Neutrophil (primary cell): ENCODE measurements around the gene IMPDH1.

Source experiments
- H3K27ac ChIP-seq: fragments of 200-600 bp; sonication (generic); 2 replicates; pipeline ENCODE4 v1.5.1; 2016; ENCODE audit warnings: mild to moderate bottlenecking, moderate library complexity
- H3K27me3 ChIP-seq: fragments of 200-600 bp; sonication (generic); 2 replicates; pipeline ENCODE4 v1.6.0; 2016; ENCODE audit warnings: mild to moderate bottlenecking
- H3K36me3 ChIP-seq: fragments of 200-600 bp; sonication (generic); 2 replicates; pipeline ENCODE4 v1.5.1; 2017
- H3K4me1 ChIP-seq, 2 experiments: fragments of 200-600 bp in 1 of 2; sonication (generic) in 1 of 2; 1 replicate in 1 of 2; 2 replicates in 1 of 2; pipeline versions ENCODE4 v1.5.1 to v1.6.1; 2013 to 2016; ENCODE audit warnings: low read depth in 1 of 2, low read length in 1 of 2, mild to moderate bottlenecking in 1 of 2, moderate library complexity in 1 of 2; ENCODE audit not compliant: control insufficient read depth in 1 of 2, insufficient read depth in 1 of 2
- H3K4me3 ChIP-seq, 2 experiments: fragments of 200-600 bp in 1 of 2; sonication (generic) in 1 of 2; 1 replicate in 1 of 2; 2 replicates in 1 of 2; pipeline ENCODE4 v1.5.1; 2013 to 2016; ENCODE audit warnings: low read depth in 1 of 2, low read length in 1 of 2, mild to moderate bottlenecking in 1 of 2, moderate library complexity in 1 of 2
- H3K9me3 ChIP-seq: fragments of 200-600 bp; sonication (generic); 2 replicates; pipeline ENCODE4 v1.5.1; 2016
- CTCF ChIP-seq: fragments of 200-600 bp; sonication (generic); IDR thresholded peaks from 2 replicates; pipeline ENCODE4 v1.5.1; 2016; ENCODE audit warnings: antibody characterized with exemption

IMPDH1 gene

GRCh38 chr7:128455543-128456254 is 45.9 kb upstream of the IMPDH1 start, which contains the start of gene HILPDA:
HILPDA (plus strand) TSS chr7:128455878; CDS start chr7:128457269, 1,391 bp downstream.
- Histone ChIP-seq H3K4me3 (peak within 1 kb of the TSS; percentile 67 to 82), H3K4me1 (peaks cover 13 to 22% of the 10 kb centered on the region in 2 experiments), H3K9me3 (no peaks in the 10 kb centered on the region), H3K27me3 (no peaks in the 10 kb centered on the region), H3K36me3 (no peaks in the 10 kb centered on the region), H3K27ac (peak within 1 kb of the TSS; percentile 68)
- peak; percentile 40 for TF ChIP-seq CTCF

GRCh38 chr7:128454808-128455542 is 45.2 kb upstream of the IMPDH1 start:
- no peak for TF ChIP-seq CTCF
- H3K4me1 ChIP-seq = peaks cover 13 to 22% of the 10 kb centered on the region in 2 experiments
- peak overlapping the region; percentile 67 to 82 for H3K4me3 ChIP-seq
- H3K27ac ChIP-seq = peak overlapping the region; percentile 68
- no peaks in the 10 kb centered on the region for H3K36me3 ChIP-seq
- no peaks in the 10 kb centered on the region for H3K27me3 ChIP-seq
- H3K9me3 ChIP-seq = no peaks in the 10 kb centered on the region

DNA sequence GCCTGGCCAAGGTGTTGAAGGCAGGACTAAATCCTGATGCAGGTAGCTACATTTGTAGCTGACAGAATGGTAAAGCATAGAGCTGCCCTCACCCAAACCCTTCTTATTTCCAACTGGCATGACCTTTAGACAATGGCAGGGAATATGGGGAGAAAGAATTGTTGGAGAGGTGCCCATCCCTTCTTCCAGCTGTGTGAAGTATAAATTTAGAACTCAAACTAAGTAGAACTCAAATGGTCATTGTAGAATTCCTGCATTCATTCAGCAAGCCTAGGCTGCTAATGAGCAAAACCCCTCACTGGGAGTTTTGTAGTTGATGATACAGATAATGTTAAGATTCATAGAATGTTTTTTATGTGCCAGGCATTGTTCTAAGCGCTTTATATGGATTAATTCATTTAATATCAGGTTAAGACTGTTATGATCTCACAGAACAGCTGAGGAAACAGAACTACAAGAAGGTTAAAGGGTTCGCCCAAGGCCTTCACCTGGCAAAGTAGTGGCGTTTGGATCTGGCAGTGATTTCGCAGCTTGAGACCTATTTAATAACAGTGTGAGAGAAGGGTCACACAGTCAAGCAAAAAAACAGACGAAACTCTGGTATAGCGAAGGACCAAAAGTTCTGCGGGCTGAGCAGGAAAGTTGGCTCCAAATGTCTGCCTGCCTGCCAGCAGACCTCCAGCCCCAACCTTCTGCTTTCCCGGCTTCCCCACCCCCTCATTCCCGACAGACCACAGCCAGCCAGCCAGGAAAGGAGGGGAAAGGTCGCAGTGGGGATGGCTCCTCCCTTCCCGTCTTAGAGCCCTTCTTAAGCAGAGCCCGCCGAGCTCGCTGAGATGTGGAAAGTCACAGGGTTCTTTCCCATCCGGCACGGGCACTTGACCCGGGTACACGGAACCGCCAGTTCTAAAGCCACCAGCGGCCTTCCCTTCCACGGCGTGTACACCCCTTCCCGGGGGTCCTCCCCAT is 44.3 kb upstream of the IMPDH1 start:
- H3K36me3 ChIP-seq = no peaks in the 10 kb centered on the region
- TF ChIP-seq CTCF = no peak
- H3K9me3 ChIP-seq = no peaks in the 10 kb centered on the region
- H3K4me1 ChIP-seq = peaks cover 13 to 16% of the 10 kb centered on the region in 2 experiments
- H3K4me3 ChIP-seq = no peak overlapping the region
- no peaks in the 10 kb centered on the region for H3K27me3 ChIP-seq
- no peak overlapping the region for H3K27ac ChIP-seq

- H3K27me3 ChIP-seq = no peaks in the 10 kb centered on the region
- H3K9me3 ChIP-seq = no peaks in the 10 kb centered on the region
- TF ChIP-seq CTCF = no peak
- no peak overlapping the region for H3K27ac ChIP-seq
- H3K36me3 ChIP-seq = no peaks in the 10 kb centered on the region
- H3K4me1 ChIP-seq = peaks cover 13 to 16% of the 10 kb centered on the region in 2 experiments
- no peak overlapping the region for H3K4me3 ChIP-seq
Measured at GRCh38 chr7:128452552-128452951, 42.8 kb upstream of the IMPDH1 start.

DNA sequence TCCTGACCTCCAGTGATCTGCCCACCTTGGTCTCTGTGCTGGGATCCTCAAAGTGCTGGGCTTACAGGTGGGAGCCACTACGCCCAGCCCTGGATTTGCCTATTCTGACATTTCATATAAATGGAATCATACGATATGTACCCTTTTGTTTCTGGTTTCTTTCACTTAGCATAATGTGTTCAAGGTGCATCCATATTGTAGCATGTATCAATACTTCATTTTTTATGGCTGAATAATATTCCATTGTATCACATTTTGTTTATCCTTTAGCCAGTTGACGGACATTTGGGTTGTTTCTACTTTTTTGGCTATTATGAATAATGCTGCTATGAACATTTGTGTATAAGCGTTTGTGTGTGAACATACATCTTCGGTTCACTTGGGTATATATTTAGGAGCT is 41.1 kb upstream of the IMPDH1 start:
- H3K27ac ChIP-seq = no peak overlapping the region
- no peaks in the 10 kb centered on the region for H3K9me3 ChIP-seq
- H3K27me3 ChIP-seq = no peaks in the 10 kb centered on the region
- no peak overlapping the region for H3K4me3 ChIP-seq
- H3K4me1 ChIP-seq = peaks cover 7 to 9% of the 10 kb centered on the region in 2 experiments
- no peaks in the 10 kb centered on the region for H3K36me3 ChIP-seq
- no peak for TF ChIP-seq CTCF
